GM12801 (cell line): Measurements from ENCODE around the gene GPR146.

Source experiments
- TF ChIP-seq, protein P1 (sequence below): IDR thresholded peaks from one replicate; pipeline ENCODE4 v1.5.1; 2011; ENCODE audit warnings: control low read depth; ENCODE audit not compliant: insufficient read length; ENCODE audit errors: extremely low read depth

The GPR146 gene

DNA sequence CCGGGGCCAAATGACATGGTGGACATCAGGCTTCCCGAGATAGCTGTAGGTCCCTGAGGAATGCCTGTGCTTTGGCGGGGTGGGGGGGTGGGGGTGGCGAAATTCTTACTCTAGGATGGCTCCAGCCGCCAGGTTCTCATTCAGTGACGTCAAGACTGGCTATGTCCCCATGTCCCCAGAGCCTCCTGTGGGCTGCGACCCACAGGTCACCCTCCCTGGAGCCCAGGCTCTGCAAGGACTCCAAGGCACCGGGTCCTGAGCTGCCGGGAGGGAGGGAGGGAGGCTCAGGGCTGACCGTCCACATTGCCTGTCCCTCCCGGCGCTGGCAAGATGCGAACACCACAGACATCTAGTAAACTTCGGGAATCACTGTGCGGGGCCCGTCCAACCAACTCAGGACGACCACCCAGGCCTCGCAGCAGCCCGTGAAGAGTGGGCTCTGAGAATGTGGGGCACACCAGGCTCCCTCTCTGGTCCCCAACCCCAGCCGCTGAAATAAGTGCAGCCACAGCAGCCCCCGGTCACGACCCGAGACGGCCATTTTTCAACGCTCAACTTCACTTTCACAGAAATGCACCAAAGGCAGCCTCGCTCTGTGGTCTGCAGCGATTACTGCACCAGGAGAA lies 12.6 kb downstream of the GPR146 start:
- TF ChIP-seq, protein P1, sequence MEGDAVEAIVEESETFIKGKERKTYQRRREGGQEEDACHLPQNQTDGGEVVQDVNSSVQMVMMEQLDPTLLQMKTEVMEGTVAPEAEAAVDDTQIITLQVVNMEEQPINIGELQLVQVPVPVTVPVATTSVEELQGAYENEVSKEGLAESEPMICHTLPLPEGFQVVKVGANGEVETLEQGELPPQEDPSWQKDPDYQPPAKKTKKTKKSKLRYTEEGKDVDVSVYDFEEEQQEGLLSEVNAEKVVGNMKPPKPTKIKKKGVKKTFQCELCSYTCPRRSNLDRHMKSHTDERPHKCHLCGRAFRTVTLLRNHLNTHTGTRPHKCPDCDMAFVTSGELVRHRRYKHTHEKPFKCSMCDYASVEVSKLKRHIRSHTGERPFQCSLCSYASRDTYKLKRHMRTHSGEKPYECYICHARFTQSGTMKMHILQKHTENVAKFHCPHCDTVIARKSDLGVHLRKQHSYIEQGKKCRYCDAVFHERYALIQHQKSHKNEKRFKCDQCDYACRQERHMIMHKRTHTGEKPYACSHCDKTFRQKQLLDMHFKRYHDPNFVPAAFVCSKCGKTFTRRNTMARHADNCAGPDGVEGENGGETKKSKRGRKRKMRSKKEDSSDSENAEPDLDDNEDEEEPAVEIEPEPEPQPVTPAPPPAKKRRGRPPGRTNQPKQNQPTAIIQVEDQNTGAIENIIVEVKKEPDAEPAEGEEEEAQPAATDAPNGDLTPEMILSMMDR = no peak

DNA sequence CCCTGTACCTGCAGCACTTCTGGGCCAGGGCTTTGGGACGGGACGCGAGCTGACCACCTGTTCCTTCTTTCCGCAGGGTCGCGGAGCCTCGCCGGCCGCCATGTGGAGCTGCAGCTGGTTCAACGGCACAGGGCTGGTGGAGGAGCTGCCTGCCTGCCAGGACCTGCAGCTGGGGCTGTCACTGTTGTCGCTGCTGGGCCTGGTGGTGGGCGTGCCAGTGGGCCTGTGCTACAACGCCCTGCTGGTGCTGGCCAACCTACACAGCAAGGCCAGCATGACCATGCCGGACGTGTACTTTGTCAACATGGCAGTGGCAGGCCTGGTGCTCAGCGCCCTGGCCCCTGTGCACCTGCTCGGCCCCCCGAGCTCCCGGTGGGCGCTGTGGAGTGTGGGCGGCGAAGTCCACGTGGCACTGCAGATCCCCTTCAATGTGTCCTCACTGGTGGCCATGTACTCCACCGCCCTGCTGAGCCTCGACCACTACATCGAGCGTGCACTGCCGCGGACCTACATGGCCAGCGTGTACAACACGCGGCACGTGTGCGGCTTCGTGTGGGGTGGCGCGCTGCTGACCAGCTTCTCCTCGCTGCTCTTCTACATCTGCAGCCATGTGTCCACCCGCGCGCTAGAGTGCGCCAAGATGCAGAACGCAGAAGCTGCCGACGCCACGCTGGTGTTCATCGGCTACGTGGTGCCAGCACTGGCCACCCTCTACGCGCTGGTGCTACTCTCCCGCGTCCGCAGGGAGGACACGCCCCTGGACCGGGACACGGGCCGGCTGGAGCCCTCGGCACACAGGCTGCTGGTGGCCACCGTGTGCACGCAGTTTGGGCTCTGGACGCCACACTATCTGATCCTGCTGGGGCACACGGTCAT lies 13.3 kb downstream of the GPR146 start:
- TF ChIP-seq, protein P1 = no peak

GRCh38 chr7:1058311-1058710 lies 14.0 kb downstream of the GPR146 start:
- TF ChIP-seq, protein P1 = no peak

- TF ChIP-seq, protein P1 = no peak
Observed at GRCh38 chr7:1058821-1059199, 14.5 kb downstream of the GPR146 start.

GRCh38 chr7:1059200-1060091 lies 15.1 kb downstream of the GPR146 start:
- TF ChIP-seq, protein P1 = no peak

DNA sequence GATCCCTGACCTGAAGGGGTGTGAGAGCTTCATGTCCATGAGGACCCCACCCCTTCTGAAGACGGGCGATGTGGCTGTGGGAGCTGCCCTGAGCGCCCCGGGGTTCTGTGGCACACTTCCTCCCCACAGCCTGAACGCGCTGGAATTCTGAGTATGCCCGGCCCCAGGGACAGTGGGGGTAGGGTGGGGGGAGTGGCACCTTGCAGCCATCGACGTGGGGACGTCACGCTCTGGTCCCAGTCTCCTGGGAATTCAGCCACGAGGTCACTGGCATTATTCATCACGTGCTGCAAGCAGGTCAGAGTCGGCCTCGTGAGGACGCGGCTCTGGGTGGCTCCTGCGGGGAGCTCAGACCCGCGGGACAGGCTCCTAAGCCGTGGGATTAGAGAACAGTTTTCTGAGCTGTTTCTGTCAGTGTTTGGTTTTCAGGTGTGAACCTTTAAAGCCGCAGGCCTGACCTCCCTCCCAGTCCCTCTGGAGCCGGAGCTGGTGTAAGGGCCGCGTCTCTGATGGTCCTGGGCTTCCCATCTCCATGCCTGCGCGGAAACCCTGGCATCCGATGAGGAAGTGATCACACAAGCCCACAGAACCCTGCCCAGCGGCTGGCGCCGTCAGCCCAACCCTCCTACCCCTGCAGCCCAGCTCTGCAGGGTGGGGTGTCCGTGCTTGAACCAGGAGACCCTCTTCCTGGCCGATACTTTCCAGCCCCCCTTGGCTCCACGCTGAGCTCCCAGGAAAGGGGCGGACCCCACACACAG lies 16.1 kb downstream of the GPR146 start:
- TF ChIP-seq, protein P1 = no peak

DNA sequence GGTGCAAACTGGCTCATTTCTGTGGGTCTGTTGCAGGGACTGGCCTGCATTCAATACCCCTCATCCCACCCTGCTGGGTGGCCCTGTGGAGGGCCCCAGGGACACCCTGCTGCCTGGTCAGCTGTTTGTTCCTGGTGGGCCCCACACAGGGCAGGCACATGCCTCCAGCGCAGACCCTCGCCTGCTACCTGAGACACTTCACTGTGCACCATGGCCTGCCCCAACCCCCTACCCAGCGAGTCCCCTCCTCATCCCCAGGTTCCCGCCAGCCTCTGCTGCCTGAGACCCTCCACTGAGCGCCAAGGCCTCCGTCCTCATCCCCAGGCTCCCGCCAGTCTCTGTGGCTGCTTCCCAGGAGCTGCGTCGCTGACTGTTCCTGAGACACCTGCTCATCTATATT lies 16.8 kb downstream of the GPR146 start:
- TF ChIP-seq, protein P1 = no peak
